22Rv1 (cell line): ENCODE measurements around the gene ST6GALNAC2.

ENCODE experiments used
- H3K27ac ChIP-seq: fragments of 450-650 bp; 2 replicates; pipeline ENCODE4 v1.5.1; 2017
- ZFX ChIP-seq: fragments of 450-650 bp; IDR thresholded peaks from 2 replicates; pipeline ENCODE4 v1.6.1; 2017; ENCODE audit warnings: antibody characterized with exemption, borderline replicate concordance
- TF ChIP-seq, protein P1 (sequence below): fragments of 450-650 bp; IDR thresholded peaks from 2 replicates; pipeline ENCODE4 v1.5.1; 2017; ENCODE audit warnings: mild to moderate bottlenecking

The ST6GALNAC2 gene

DNA sequence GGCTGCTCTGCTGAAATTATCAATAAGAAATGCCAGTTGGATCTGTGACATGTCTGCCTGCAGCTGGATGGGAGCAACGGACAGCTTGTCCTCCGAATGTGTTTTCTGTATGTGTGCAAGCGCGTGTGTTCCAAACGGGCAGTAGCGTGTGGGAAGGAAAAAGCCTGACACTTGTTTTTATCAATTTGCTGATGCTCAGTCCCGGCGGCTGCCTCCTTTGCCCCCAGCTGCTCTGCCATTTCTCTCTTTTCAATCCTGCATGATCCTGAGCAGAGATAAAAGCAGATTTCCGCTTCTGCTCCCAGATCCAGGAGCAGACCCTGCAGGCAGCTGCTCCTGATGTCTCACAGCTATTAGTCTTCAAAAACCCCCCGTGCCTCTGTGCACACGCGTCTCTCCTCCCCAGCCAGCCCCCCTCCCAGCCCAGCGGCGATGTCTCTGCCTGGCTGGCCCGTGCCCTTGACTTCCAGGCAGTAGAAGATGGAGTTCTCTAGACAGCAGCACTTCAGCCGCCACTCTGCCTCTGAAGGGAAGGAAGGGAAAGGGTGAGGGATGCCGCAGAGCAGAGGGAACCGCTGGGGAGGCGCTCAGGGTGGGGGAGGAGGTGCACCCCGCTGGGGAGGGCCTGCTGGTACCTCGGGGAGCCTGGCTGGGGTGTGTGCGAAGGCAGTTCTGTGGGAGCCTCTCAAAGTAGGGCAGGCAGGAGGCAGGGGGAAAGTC is 41.7 kb downstream of the ST6GALNAC2 start:
- no peak overlapping the region for H3K27ac ChIP-seq

DNA sequence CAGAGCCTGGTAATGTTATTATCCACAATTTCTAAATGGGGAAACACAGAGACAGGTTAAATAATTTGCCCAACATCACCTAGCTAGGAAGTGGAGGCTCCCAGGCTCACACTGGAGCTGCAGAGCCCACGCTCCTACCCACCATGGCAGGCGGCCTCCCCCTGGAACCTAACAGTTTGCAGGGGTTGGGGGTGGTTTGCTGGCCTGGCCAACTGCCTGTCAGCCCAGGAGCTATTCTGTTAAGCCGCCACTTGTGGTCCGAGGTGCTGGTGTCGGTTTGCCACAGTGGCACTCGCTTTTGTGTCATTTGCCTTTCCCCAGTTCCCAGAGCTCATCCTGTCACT is 42.2 kb downstream of the ST6GALNAC2 start:
- no peak overlapping the region for H3K27ac ChIP-seq
- no peak for TF ChIP-seq ZFX

More for the DNA sequence above, 41.7 kb downstream of the ST6GALNAC2 start:
- TF ChIP-seq, protein P1, sequence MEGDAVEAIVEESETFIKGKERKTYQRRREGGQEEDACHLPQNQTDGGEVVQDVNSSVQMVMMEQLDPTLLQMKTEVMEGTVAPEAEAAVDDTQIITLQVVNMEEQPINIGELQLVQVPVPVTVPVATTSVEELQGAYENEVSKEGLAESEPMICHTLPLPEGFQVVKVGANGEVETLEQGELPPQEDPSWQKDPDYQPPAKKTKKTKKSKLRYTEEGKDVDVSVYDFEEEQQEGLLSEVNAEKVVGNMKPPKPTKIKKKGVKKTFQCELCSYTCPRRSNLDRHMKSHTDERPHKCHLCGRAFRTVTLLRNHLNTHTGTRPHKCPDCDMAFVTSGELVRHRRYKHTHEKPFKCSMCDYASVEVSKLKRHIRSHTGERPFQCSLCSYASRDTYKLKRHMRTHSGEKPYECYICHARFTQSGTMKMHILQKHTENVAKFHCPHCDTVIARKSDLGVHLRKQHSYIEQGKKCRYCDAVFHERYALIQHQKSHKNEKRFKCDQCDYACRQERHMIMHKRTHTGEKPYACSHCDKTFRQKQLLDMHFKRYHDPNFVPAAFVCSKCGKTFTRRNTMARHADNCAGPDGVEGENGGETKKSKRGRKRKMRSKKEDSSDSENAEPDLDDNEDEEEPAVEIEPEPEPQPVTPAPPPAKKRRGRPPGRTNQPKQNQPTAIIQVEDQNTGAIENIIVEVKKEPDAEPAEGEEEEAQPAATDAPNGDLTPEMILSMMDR: no peak
- no peak for TF ChIP-seq ZFX

DNA sequence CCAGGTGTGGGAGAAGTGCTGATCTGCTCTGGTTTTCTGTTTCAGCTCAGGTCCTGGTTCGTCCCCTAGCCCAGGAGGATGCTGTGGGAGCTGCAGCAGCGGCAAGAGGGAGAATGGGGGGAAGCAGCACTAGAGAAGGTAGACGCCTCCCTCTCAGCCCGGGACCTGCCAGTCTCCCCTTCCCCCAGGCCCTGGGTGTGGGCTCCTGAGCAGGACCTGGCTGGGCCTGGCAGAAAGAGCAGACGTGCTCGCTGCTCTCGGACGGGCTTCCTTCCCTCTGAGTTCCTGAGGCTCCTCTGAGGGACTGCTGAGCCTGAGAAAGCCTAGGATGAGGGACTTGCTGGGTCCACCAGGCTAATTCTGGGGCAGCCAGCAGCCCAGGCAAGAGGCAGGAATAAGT is 42.7 kb downstream of the ST6GALNAC2 start:
- no peak for TF ChIP-seq ZFX
- TF ChIP-seq, protein P1: no peak
- H3K27ac ChIP-seq: no peak overlapping the region

DNA sequence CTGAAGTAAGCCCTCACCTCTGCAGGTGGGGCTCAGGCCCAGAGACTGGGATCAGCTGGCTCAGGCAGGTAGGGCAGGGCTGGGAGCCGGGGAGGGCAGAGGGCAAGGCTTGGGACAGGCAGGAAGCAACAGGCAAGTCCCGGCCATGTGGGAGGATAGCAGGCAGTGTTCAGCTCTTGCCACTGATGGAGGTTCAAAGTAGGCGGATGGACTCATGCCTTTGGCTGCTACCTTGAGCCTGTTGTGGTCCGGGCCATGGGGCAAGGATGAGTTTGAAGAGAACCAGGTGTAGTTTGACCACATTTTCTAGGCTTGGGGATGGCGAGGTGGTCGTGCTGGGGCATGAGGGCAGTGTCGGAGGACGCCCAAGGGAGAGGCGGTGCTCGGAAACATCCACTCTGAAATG is 43.1 kb downstream of the ST6GALNAC2 start:
- TF ChIP-seq, protein P1: no peak
- no peak for TF ChIP-seq ZFX
- no peak overlapping the region for H3K27ac ChIP-seq

DNA sequence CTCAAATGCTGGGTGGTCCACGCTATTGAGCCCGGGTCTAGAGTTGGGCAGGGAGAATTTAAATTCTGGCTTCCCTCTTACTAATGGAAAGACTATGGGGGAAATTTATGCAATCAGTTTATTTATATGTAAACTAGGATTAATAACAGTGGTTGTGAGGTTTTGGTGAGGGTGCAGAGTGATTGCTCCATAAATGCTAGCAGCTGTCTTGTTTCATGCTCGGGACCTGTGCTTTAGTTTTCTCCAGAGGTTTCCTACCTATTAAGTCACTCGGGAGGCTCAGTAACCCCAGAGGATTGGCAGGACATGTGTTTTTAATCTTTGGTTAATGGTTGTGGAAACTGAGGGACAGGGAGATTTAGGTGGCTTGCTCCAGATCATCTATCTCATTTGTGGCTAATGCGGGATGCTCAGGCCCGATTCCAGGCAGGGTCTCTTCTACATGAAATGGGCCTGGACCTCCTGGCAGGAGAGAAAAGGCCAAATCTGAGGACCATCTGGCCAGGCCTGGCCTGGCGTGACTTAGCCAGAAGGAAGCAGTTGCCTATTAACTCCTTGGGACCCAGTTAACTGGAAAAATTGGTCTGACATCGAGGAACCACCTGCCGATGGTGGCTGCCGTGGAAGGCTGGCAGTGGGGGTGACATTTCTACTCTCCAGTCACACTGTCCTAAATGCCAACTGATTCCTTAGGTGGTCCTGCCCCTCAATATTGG is 43.8 kb downstream of the ST6GALNAC2 start:
- H3K27ac ChIP-seq: no peak overlapping the region
- TF ChIP-seq, protein P1: no peak
- no peak for TF ChIP-seq ZFX

DNA sequence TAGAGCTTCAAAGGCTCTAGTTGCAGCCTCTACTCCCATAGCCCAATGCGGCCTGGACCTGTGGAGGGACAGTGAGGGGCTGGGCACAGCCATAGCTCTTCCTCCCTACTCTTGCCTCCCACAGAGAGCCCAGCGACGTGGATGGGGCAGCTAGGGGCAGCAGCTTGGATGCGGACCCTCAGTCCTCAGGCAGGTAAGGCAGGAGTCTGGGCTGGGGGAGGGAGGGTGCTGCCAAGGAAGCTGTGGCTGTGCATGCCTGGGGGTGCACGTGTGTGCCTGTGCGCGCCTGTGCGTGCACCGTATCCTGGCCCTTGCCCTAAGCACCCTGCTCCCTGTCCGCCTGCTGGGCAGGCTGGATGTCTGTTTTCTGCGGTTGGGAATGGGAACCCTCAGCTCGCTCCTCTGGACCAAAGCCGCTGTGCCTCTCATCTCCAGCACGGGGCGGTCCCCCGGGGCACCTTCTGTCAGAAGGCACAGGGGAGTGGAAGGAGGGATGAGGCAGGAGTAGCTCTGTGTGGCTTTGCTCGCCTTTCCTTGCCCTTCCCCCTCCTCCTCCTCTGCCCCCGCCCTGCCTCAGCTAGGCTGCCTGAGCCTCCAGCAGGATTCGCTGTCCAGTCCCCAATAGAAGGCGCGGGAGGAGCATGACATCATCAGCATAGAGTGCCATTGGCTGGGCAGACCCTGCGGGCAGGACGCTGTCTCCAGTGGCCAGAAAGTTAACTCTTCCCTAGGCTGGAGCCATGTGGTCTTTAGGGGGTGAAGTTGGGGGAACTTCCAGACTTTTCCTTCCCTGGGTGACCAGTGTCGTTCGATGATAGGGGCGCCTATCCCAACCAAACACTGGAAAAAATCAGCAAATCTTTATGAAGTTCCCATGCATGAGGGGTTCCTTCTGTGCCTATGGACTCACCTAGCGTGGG is 45.0 kb downstream of the ST6GALNAC2 start:
- TF ChIP-seq ZFX: no peak
- TF ChIP-seq, protein P1: peak; percentile 25
- no peak overlapping the region for H3K27ac ChIP-seq

DNA sequence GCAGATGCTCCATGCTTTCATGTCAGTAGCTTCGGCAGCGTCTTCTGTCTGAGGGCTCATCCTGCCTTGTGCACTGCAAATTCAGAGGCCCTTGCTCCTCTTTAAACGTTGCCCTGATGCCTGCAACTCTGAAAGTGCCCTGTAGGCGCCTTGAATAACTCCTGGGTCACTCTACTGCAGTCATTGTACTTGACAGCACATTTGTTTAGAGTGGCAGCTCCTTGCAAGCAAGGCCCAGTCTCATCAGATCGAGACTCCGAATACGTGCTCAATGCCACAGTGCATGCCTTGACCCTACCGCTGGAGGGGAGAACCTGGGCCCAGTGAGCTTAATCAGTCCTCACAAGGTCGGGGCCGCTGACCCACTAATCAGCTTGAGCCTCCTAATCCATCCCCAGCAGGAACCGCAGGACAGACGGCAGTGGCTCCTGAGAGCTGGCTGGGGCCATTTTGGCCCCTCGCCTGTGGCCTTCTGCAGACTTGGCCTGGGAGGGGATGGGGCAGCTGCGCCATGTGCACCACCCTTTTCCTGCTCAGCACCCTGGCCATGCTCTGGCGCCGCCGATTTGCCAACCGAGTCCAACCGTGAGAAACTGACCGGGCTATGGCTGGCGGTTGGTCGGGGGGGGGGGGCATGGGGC is 45.9 kb downstream of the ST6GALNAC2 start, which contains the start of gene PRCD:
Gene PRCD, plus strand, starts transcription at position 414 of the 641 bp plus-strand sequence. Its CDS starts 98 bp downstream, at position 512.
- H3K27ac ChIP-seq: no peak within 1 kb of the TSS
- TF ChIP-seq, protein P1: no peak
- no peak for TF ChIP-seq ZFX
